IMR-90 (cell line): ENCODE measurements around the gene PPP2R1B. TPM values are rescaled to one million over a fixed set of nuclear protein-coding genes. Genes with fewer than 3 reads are reported as not detected.
A peak's percentile ranks its signal among the peaks of the same experiment; 100 is the strongest.

Experiments
- ATAC-seq: fragments of 200-7000 bp; cut with Tn5 transposase; 2 replicates; pipeline ENCODE4 v1.9.1; 2020; ENCODE audit warnings: low read depth, mild to moderate bottlenecking, moderate library complexity
- BruUV-seq: library from RNA; stranded (reverse); fragments of 400-500 nt; replicated peaks from 2 replicates; lab custom pipeline; 2021; lab: Mats Ljungman, UMichigan
- CTCF ChIA-PET: fragments of 300-600 bp; formaldehyde crosslinking; extraction: SDS; loops from one replicate; lab custom pipeline; 2021; ENCODE audit warnings: antibody characterized with exemption; lab: Yijun Ruan, JAX
- POLR2A ChIA-PET: fragments of 300-600 bp; sonication (Branson Sonifier 250); formaldehyde crosslinking; loops from one replicate; lab custom pipeline; 2022; ENCODE audit warnings: antibody characterized with exemption; ENCODE audit not compliant: unreplicated experiment; lab: Charles Lee
- DNase-seq: peaks from one replicate; pipeline ENCODE4 v3.0.0; 2013
- H2AFZ ChIP-seq: replicated peaks from 2 replicates; pipeline ENCODE3; 2013; ENCODE audit warnings: low read length, mild to moderate bottlenecking; ENCODE audit not compliant: poor library complexity
- H2AK5ac ChIP-seq: 2 replicates; pipeline ENCODE4 v1.6.1; 2013; ENCODE audit warnings: low read depth, low read length, inconsistent platforms
- H2AK9ac ChIP-seq: replicated peaks from 2 replicates; pipeline ENCODE3; 2013; ENCODE audit warnings: mild to moderate bottlenecking, low read depth, low read length, moderate library complexity; ENCODE audit not compliant: poor library complexity
- H2BK120ac ChIP-seq: 2 replicates; pipeline ENCODE4 v1.6.1; 2013; ENCODE audit warnings: low read depth, low read length, inconsistent platforms
- H2BK15ac ChIP-seq: 3 replicates; pipeline ENCODE4 v1.6.1; 2013; ENCODE audit warnings: low read depth, low read length, inconsistent platforms
- H2BK20ac ChIP-seq: 2 replicates; pipeline ENCODE4 v1.6.1; 2013; ENCODE audit warnings: low read depth, mild to moderate bottlenecking, inconsistent platforms, low read length, moderate library complexity
- H2BK5ac ChIP-seq: 2 replicates; pipeline ENCODE4 v1.6.1; 2013; ENCODE audit warnings: mild to moderate bottlenecking, low read depth, low read length, inconsistent platforms; ENCODE audit not compliant: poor library complexity, severe bottlenecking
- H3K14ac ChIP-seq: replicated peaks from 2 replicates; pipeline ENCODE4 v1.6.1; 2013; ENCODE audit warnings: low read depth, low read length, inconsistent platforms
- H3K18ac ChIP-seq: 2 replicates; pipeline ENCODE4 v1.6.1; 2013; ENCODE audit warnings: low read depth, low read length, control low read depth
- H3K23ac ChIP-seq: 2 replicates; pipeline ENCODE4 v1.6.1; 2013; ENCODE audit warnings: low read depth, low read length, inconsistent platforms
- H3K27ac ChIP-seq: 2 replicates; pipeline ENCODE4 v1.5.1; 2013; ENCODE audit warnings: mild to moderate bottlenecking, control low read depth, low read length; ENCODE audit not compliant: insufficient read depth
- H3K27me3 ChIP-seq: 2 replicates; pipeline ENCODE4 v1.6.1; 2013; ENCODE audit warnings: low read length; ENCODE audit not compliant: control insufficient read depth, insufficient read depth
- H3K36me3 ChIP-seq: 2 replicates; pipeline ENCODE4 v1.6.1; 2013; ENCODE audit warnings: low read length, mixed read lengths; ENCODE audit not compliant: control insufficient read depth, insufficient read depth
- H3K4ac ChIP-seq: 2 replicates; pipeline ENCODE4 v1.6.1; 2013; ENCODE audit warnings: low read depth, low read length, inconsistent platforms
- H3K4me1 ChIP-seq: 2 replicates; pipeline ENCODE4 v1.6.1; 2013; ENCODE audit warnings: low read length, mixed read lengths; ENCODE audit not compliant: control insufficient read depth, insufficient read depth
- H3K4me2 ChIP-seq: 2 replicates; pipeline ENCODE4 v1.6.1; 2013; ENCODE audit warnings: low read depth, mild to moderate bottlenecking, control low read depth, low read length, moderate library complexity
- H3K4me3 ChIP-seq: 2 replicates; pipeline ENCODE4 v1.5.1; 2013; ENCODE audit warnings: low read depth, mild to moderate bottlenecking, control low read depth, low read length, moderate library complexity; ENCODE audit not compliant: insufficient read depth
- H3K56ac ChIP-seq: 2 replicates; pipeline ENCODE4 v1.6.1; 2013; ENCODE audit warnings: low read length, inconsistent platforms; ENCODE audit not compliant: insufficient read depth; ENCODE audit errors: extremely low read depth
- H3K79me1 ChIP-seq, 2 experiments: 2 replicates each; pipeline ENCODE4 v1.6.1; 2013; ENCODE audit warnings: low read length in 2 of 2, inconsistent platforms in 1 of 2, low read depth in 1 of 2
- H3K9ac ChIP-seq: 2 replicates; pipeline ENCODE4 v1.6.1; 2013; ENCODE audit warnings: low read depth, low read length, control low read depth
- H3K9me1 ChIP-seq: 2 replicates; pipeline ENCODE4 v1.6.1; 2013; ENCODE audit warnings: low read length, inconsistent platforms; ENCODE audit not compliant: insufficient read depth
- H3K9me3 ChIP-seq: 2 replicates; pipeline ENCODE4 v1.6.1; 2013; ENCODE audit warnings: low read length; ENCODE audit not compliant: control insufficient read depth, insufficient read depth
- H4K20me1 ChIP-seq: 2 replicates; pipeline ENCODE4 v1.6.1; 2013; ENCODE audit warnings: low read length, inconsistent platforms; ENCODE audit not compliant: insufficient read depth
- H4K5ac ChIP-seq: 2 replicates; pipeline ENCODE4 v1.6.1; 2013; ENCODE audit warnings: mild to moderate bottlenecking, low read depth, low read length, control low read depth
- H4K8ac ChIP-seq, 2 experiments: 2 replicates each; pipeline ENCODE4 v1.6.1; 2013; ENCODE audit warnings: low read depth in 2 of 2, low read length in 2 of 2, control low read depth in 1 of 2, inconsistent platforms in 1 of 2
- H4K91ac ChIP-seq: 2 replicates; pipeline ENCODE4 v1.6.1; 2013; ENCODE audit warnings: low read depth, low read length, inconsistent platforms; ENCODE audit not compliant: insufficient read depth
- BHLHE40 ChIP-seq: fragments of 150-350 bp; IDR thresholded peaks from 2 replicates; pipeline ENCODE4 v1.6.1; 2016; ENCODE audit warnings: mild to moderate bottlenecking, low read depth, low read length
- CHD1 ChIP-seq: IDR thresholded peaks from 2 replicates; pipeline ENCODE4 v1.6.1; 2012; ENCODE audit warnings: low read depth, low read length, improper control_type of control experiment
- FOS ChIP-seq: fragments of 150-350 bp; IDR thresholded peaks from 2 replicates; pipeline ENCODE4 v1.6.1; 2016; ENCODE audit warnings: low read depth, low read length
- MAFK ChIP-seq: IDR thresholded peaks from 2 replicates; pipeline ENCODE4 v1.6.1; 2012; ENCODE audit warnings: low read depth, low read length, improper control_type of control experiment
- MAZ ChIP-seq: IDR thresholded peaks from 2 replicates; pipeline ENCODE4 v1.6.1; 2012; ENCODE audit warnings: low read depth, mild to moderate bottlenecking, low read length, improper control_type of control experiment, moderate library complexity, borderline replicate concordance
- POLR2A ChIP-seq: IDR thresholded peaks from 2 replicates; pipeline ENCODE4 v1.6.1; 2012; ENCODE audit warnings: mild to moderate bottlenecking, low read depth, low read length
- RAD21 ChIP-seq: IDR thresholded peaks from 2 replicates; pipeline ENCODE4 v1.6.1; 2012; ENCODE audit warnings: low read length, improper control_type of control experiment
- RFX5 ChIP-seq: IDR thresholded peaks from 2 replicates; pipeline ENCODE4 v1.8.0; 2012; ENCODE audit warnings: low read depth, mild to moderate bottlenecking, low read length, moderate library complexity
- SMC3 ChIP-seq: fragments of 150-350 bp; IDR thresholded peaks from 2 replicates; pipeline ENCODE4 v1.6.1; 2016; ENCODE audit warnings: low read depth, mild to moderate bottlenecking, antibody characterized with exemption, low read length, moderate library complexity
- WGBS, 2 experiments: methylation state at CpG; one replicate each; pipeline versions ENCODE4 v1.1.5 to v1.1.7; 2013; ENCODE audit warnings: missing lambda C conversion rate in 2 of 2; ENCODE audit not compliant: insufficient read length in 1 of 2; ENCODE audit errors: extremely low coverage in 2 of 2; 5-methylcytosine and 5-hydroxymethylcytosine counted together
- dilution Hi-C: fragments of 300-500 bp; cut with HindIII; formaldehyde crosslinking; loops from one replicate; pipeline ENCODE4 v1.14.3; 2018; ENCODE audit warnings: low sequenced_read_pairs; ENCODE audit not compliant: unreplicated experiment
- in situ Hi-C: fragments of 300-500 bp; cut with MboI; formaldehyde crosslinking; loops from 3 replicates; pipeline ENCODE4 v1.14.3; 2019; ENCODE audit warnings: low sequenced_read_pairs, inconsistent platforms, mixed read lengths
- intact Hi-C: fragments of 100-400 bp; cut with micrococcal nuclease; formaldehyde crosslinking; loops from 2 replicates; pipeline ENCODE4 v1.10.0; 2022
- polyA plus RNA-seq, 3 experiments: library from polyadenylated mRNA; depleted of rRNA; stranded (reverse); fragments of >200 nt; gene quantifications; 2 replicates each; pipeline ENCODE4 v1.2.3, GENCODE V29; 2012; ENCODE audit warnings: low replicate concordance in 1 of 3
- total RNA-seq: library from RNA; depleted of rRNA; stranded (reverse); fragments of >200 nt; gene quantifications from 2 replicates; pipeline ENCODE4 v1.2.3, GENCODE V29; 2012
- TF ChIP-seq, protein P1 (sequence below): fragments of 150-350 bp; IDR thresholded peaks from 2 replicates; pipeline ENCODE4 v1.6.1; 2016; ENCODE audit warnings: low read depth, mild to moderate bottlenecking, low read length, moderate library complexity, borderline replicate concordance
- TF ChIP-seq, protein P2 (sequence below): conservative IDR thresholded peaks from 2 replicates; pipeline ENCODE4 v1.5.1; 2012; ENCODE audit warnings: mild to moderate bottlenecking, low read depth, low read length, improper control_type of control experiment
- TF ChIP-seq, protein P3 (sequence below): fragments of 150-350 bp; IDR thresholded peaks from 2 replicates; pipeline ENCODE4 v1.6.1; 2017; ENCODE audit warnings: mild to moderate bottlenecking, antibody characterized with exemption, low read length, low read depth

PPP2R1B gene
- total and polyA plus RNA-seq, 2 of the 4 experiments (the other 2 are of a cell fraction) = 23.0 to 62.9 TPM

DNA sequence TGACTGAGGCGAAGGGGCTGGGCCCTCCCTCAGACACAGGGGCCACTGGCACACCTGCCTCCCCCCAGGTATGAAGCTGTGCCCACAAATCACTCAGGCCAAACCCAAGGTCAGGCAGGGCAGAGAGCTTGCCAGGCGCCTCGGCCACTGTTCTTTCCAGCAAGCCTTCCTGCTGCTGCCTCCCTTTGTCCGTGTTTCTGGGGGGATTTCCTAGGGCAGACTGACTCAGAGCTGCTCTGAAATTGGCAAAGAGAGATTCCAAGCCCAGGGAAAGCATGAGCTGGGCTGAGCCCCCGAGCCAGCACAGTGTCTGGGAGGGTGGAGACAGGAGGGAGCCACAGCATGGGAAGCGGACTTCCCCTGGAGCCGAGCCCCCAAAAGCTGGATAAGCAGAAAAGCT lies 33.2 kb downstream of the PPP2R1B start (continued):
- TF ChIP-seq, protein P1, sequence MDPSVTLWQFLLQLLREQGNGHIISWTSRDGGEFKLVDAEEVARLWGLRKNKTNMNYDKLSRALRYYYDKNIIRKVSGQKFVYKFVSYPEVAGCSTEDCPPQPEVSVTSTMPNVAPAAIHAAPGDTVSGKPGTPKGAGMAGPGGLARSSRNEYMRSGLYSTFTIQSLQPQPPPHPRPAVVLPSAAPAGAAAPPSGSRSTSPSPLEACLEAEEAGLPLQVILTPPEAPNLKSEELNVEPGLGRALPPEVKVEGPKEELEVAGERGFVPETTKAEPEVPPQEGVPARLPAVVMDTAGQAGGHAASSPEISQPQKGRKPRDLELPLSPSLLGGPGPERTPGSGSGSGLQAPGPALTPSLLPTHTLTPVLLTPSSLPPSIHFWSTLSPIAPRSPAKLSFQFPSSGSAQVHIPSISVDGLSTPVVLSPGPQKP = no peak

DNA sequence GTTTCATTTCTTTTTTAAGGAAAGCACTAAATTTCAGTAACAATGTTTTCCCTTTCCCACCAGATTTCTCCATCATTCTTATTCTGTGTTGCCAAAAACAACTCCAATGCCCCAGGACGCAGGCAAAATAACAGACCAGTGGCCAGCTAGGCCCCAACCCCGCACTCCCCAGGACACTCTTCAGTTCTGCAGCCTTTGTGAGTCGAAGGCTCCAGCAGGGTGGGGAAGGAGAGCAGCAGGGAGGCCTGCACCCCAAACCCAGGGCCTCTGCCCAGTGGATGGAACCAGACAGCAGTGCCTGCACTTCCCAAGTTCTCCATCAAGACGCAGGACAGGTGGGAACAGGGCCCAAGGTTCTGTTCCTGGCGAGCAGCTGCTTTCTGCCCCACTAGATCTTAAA lies 34.4 kb downstream of the PPP2R1B start:
- DNase-seq (no peak), ATAC-seq (no peak)
- H3K18ac ChIP-seq = no peak overlapping the region
- H4K8ac ChIP-seq = no peak overlapping the region
- intact Hi-C loops = no loop called here
- 90% methylated on average over 4 of the region's 5 CpGs; no CpG with 5 or more reads in 1 of the 2 experiments for WGBS, 2 experiments
- H4K5ac ChIP-seq = no peak overlapping the region
- ChIA-PET CTCF (interaction anchor here (0.7 kb wide), 1 partner anchor 33 kb away, joined by 3 read pairs; no protein-coding TSS in a partner anchor), POLR2A (no interaction called here)
- no TSS peak for BruUV-seq
- H3K36me3 ChIP-seq = peaks cover 10% of the 10 kb centered on the region; the same call in 1 of the 2 replicates
- no peak overlapping the region for H3K27ac ChIP-seq
- no peaks in the 10 kb centered on the region for H4K20me1 ChIP-seq
- dilution Hi-C loops = no loop called here
- H3K4ac ChIP-seq = 0 out of 2 replicates have a peak overlapping the region, but pooled peaks have one; percentile 2
- H2AK5ac ChIP-seq = no peak overlapping the region; the same call in 1 of the 2 replicates
- H3K9me3 ChIP-seq = no peaks in the 10 kb centered on the region
- H2BK5ac ChIP-seq = no peak overlapping the region
- no peak overlapping the region for H3K56ac ChIP-seq
- peaks cover 28% of the 10 kb centered on the region for H3K9me1 ChIP-seq
- H3K4me2 ChIP-seq = no peak overlapping the region
- peaks cover 49% of the 10 kb centered on the region for H3K4me1 ChIP-seq
- no peak overlapping the region for H2BK120ac ChIP-seq
- no peaks in the 10 kb centered on the region for H3K27me3 ChIP-seq
- in situ Hi-C loops = no loop called here
- H3K23ac ChIP-seq = no peak overlapping the region
- H2BK20ac ChIP-seq = no peak overlapping the region
- no peak overlapping the region for H3K4me3 ChIP-seq
- H2AFZ ChIP-seq = peak overlapping the region; percentile 10
- H2BK15ac ChIP-seq = no peak overlapping the region
- H2AK9ac ChIP-seq = peak overlapping the region; percentile 32
- no peak overlapping the region for H3K14ac ChIP-seq
- H3K9ac ChIP-seq = no peak overlapping the region
- H3K79me1 ChIP-seq = peaks cover 0 to 52% of the 10 kb centered on the region in 2 experiments; a peak in 2 of 4 replicates
- no peak overlapping the region for H4K91ac ChIP-seq
- TF ChIP-seq BHLHE40 (no peak), MAFK (no peak), SMC3 (no peak), FOS (no peak), MAZ (no peak), CHD1 (no peak), RFX5 (no peak), RAD21 (no peak), POLR2A (no peak)
- TF ChIP-seq, protein P1 = no peak
- TF ChIP-seq, protein P2, sequence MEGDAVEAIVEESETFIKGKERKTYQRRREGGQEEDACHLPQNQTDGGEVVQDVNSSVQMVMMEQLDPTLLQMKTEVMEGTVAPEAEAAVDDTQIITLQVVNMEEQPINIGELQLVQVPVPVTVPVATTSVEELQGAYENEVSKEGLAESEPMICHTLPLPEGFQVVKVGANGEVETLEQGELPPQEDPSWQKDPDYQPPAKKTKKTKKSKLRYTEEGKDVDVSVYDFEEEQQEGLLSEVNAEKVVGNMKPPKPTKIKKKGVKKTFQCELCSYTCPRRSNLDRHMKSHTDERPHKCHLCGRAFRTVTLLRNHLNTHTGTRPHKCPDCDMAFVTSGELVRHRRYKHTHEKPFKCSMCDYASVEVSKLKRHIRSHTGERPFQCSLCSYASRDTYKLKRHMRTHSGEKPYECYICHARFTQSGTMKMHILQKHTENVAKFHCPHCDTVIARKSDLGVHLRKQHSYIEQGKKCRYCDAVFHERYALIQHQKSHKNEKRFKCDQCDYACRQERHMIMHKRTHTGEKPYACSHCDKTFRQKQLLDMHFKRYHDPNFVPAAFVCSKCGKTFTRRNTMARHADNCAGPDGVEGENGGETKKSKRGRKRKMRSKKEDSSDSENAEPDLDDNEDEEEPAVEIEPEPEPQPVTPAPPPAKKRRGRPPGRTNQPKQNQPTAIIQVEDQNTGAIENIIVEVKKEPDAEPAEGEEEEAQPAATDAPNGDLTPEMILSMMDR = no peak
- TF ChIP-seq, protein P3, sequence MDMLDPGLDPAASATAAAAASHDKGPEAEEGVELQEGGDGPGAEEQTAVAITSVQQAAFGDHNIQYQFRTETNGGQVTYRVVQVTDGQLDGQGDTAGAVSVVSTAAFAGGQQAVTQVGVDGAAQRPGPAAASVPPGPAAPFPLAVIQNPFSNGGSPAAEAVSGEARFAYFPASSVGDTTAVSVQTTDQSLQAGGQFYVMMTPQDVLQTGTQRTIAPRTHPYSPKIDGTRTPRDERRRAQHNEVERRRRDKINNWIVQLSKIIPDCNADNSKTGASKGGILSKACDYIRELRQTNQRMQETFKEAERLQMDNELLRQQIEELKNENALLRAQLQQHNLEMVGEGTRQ = no peak
